DOHH2 (cell line): ENCODE data around the gene KAZALD1.

ENCODE experiments used
- H3F3A ChIP-seq: fragments of 200-600 bp; sonication (generic), shearing (Covaris generic); 2 replicates; pipeline ENCODE4 v1.6.0; 2016; ENCODE audit warnings: antibody characterized with exemption, mild to moderate bottlenecking; ENCODE audit not compliant: control insufficient read depth, insufficient read depth
- H3K27ac ChIP-seq: fragments of 200-600 bp; sonication (generic); 2 replicates; pipeline ENCODE4 v1.5.1; 2014; ENCODE audit warnings: low read depth, mild to moderate bottlenecking, low read length, moderate library complexity
- H3K27me3 ChIP-seq: fragments of 200-600 bp; sonication (generic); 2 replicates; pipeline ENCODE4 v1.6.1; 2014; ENCODE audit warnings: mild to moderate bottlenecking, low read length, mixed read lengths; ENCODE audit not compliant: control insufficient read depth
- H3K36me3 ChIP-seq: fragments of 200-600 bp; sonication (generic); 2 replicates; pipeline ENCODE4 v1.6.1; 2014; ENCODE audit warnings: mild to moderate bottlenecking, low read length, moderate library complexity, mixed read lengths; ENCODE audit not compliant: control insufficient read depth
- H3K4me1 ChIP-seq: fragments of 200-600 bp; sonication (generic); 2 replicates; pipeline ENCODE4 v1.6.1; 2014; ENCODE audit warnings: mild to moderate bottlenecking, low read length, mixed read lengths; ENCODE audit not compliant: control insufficient read depth
- H3K4me2 ChIP-seq: fragments of 200-600 bp; sonication (generic); 2 replicates; pipeline ENCODE4 v1.6.0; 2014; ENCODE audit warnings: mild to moderate bottlenecking, low read length, moderate library complexity
- H3K4me3 ChIP-seq: fragments of 200-600 bp; sonication (generic); 2 replicates; pipeline ENCODE4 v1.5.1; 2014; ENCODE audit warnings: mild to moderate bottlenecking, low read length, mixed read lengths
- H3K79me2 ChIP-seq: fragments of 200-600 bp; sonication (generic); 2 replicates; pipeline ENCODE4 v1.6.1; 2014; ENCODE audit warnings: mild to moderate bottlenecking, low read length, mixed read lengths; ENCODE audit not compliant: control insufficient read depth
- H3K9me2 ChIP-seq: fragments of 200-600 bp; sonication (generic); replicated peaks from 2 replicates; pipeline ENCODE4 v1.6.1; 2014; ENCODE audit warnings: mild to moderate bottlenecking, low read length, mixed read lengths; ENCODE audit not compliant: control insufficient read depth
- H3K9me3 ChIP-seq: fragments of 200-600 bp; sonication (generic); 2 replicates; pipeline ENCODE4 v1.6.1; 2014; ENCODE audit warnings: antibody characterized with exemption, low read length, mixed read lengths; ENCODE audit not compliant: control insufficient read depth, insufficient read depth
- H4K20me1 ChIP-seq: fragments of 200-600 bp; sonication (generic); 2 replicates; pipeline ENCODE4 v1.6.0; 2014; ENCODE audit warnings: low read depth, mild to moderate bottlenecking, antibody characterized with exemption, low read length, moderate library complexity; ENCODE audit not compliant: control insufficient read depth, insufficient read depth
- CTCF ChIP-seq: fragments of 200-600 bp; sonication (generic); IDR thresholded peaks from one replicate; pipeline ENCODE4 v1.5.1; 2014; ENCODE audit warnings: antibody characterized with exemption, mild to moderate bottlenecking, low read depth, low read length; ENCODE audit not compliant: poor library complexity, severe bottlenecking
- EZH2phosphoT487 ChIP-seq: fragments of 200-600 bp; sonication (generic); IDR thresholded peaks from 2 replicates; pipeline ENCODE4 v1.6.1; 2017; ENCODE audit warnings: borderline replicate concordance, mild to moderate bottlenecking, antibody characterized with exemption, low read length, moderate library complexity, mixed read lengths

KAZALD1 gene

GRCh38 chr10:101042667-101043362 lies 19.0 kb upstream of the KAZALD1 start:
- no peak overlapping the region for H3K27ac ChIP-seq
- H3K79me2 ChIP-seq: no peaks in the 10 kb centered on the region
- no peaks in the 10 kb centered on the region for H3K9me2 ChIP-seq
- H3K27me3 ChIP-seq: peaks cover 7% of the 10 kb centered on the region; the same call in 1 of the 2 replicates
- H3K4me1 ChIP-seq: peaks cover 15% of the 10 kb centered on the region
- no peaks in the 10 kb centered on the region for H3K36me3 ChIP-seq
- no peaks in the 10 kb centered on the region for H3K9me3 ChIP-seq
- H3K4me2 ChIP-seq: peak overlapping the region; percentile 87
- peak overlapping the region; percentile 79 for H3K4me3 ChIP-seq
- TF ChIP-seq CTCF (no peak), EZH2phosphoT487 (no peak)
- H4K20me1 ChIP-seq: no peaks in the 10 kb centered on the region
- H3F3A ChIP-seq: peaks cover 4% of the 10 kb centered on the region

GRCh38 chr10:101043363-101043707 lies 18.5 kb upstream of the KAZALD1 start:
- TF ChIP-seq EZH2phosphoT487: no peak
- TF ChIP-seq CTCF: no peak
- no peaks in the 10 kb centered on the region for H3K79me2 ChIP-seq
- no peak overlapping the region for H3K27ac ChIP-seq
- peaks cover 15% of the 10 kb centered on the region for H3K4me1 ChIP-seq
- 0 out of 2 replicates have a peak, but pooled peaks cover 5% of the 10 kb centered on the region for H3K27me3 ChIP-seq
- H3K9me2 ChIP-seq: no peaks in the 10 kb centered on the region
- peak overlapping the region; percentile 87 for H3K4me2 ChIP-seq
- H3K4me3 ChIP-seq: peak overlapping the region; percentile 79
- H3K36me3 ChIP-seq: no peaks in the 10 kb centered on the region
- H4K20me1 ChIP-seq: no peaks in the 10 kb centered on the region
- H3K9me3 ChIP-seq: no peaks in the 10 kb centered on the region
- H3F3A ChIP-seq: peaks cover 4% of the 10 kb centered on the region

GRCh38 chr10:101044117-101044516 lies 17.7 kb upstream of the KAZALD1 start:
- no peaks in the 10 kb centered on the region for H3K36me3 ChIP-seq
- no peak overlapping the region for H3K4me2 ChIP-seq
- H3K4me1 ChIP-seq: peaks cover 21% of the 10 kb centered on the region
- no peak overlapping the region for H3K27ac ChIP-seq
- H3K9me2 ChIP-seq: no peaks in the 10 kb centered on the region
- no peaks in the 10 kb centered on the region for H3K79me2 ChIP-seq
- peaks cover under 1% of the 10 kb centered on the region; the same call in 1 of the 2 replicates for H4K20me1 ChIP-seq
- H3K4me3 ChIP-seq: no peak overlapping the region
- TF ChIP-seq EZH2phosphoT487: no peak
- no peak for TF ChIP-seq CTCF
- H3F3A ChIP-seq: peaks cover 4% of the 10 kb centered on the region
- no peaks in the 10 kb centered on the region for H3K9me3 ChIP-seq
- H3K27me3 ChIP-seq: 0 out of 2 replicates have a peak, but pooled peaks cover under 1% of the 10 kb centered on the region
